K562 (cell line): ENCODE data around the gene SGIP1. TPM values are rescaled to one million over a fixed set of nuclear protein-coding genes. Genes with fewer than 3 reads are reported as not detected.

Experiments
- ARID1B ChIP-seq: fragments of 450-650 bp; IDR thresholded peaks from 2 replicates; pipeline ENCODE4 v1.6.1; 2016; ENCODE audit warnings: antibody characterized with exemption, mild to moderate bottlenecking, inconsistent platforms
- CBX3 ChIP-seq, 2 experiments: IDR thresholded peaks; 1 replicate in 1 of 2; 2 replicates in 1 of 2; pipeline ENCODE4 v1.6.1; 2012; ENCODE audit warnings: inconsistent platforms in 2 of 2, low read length in 2 of 2, borderline replicate concordance in 1 of 2, control low read depth in 1 of 2
- CTCF ChIP-seq, 3 experiments: IDR thresholded peaks in 2 of 3; conservative IDR thresholded peaks in 1 of 3; 2 replicates each; pipeline ENCODE4 v1.5.1; 2011 to 2012; ENCODE audit warnings: low read length in 3 of 3, mild to moderate bottlenecking in 3 of 3, control low read depth in 2 of 3, improper control_type of control experiment in 1 of 3, inconsistent platforms in 1 of 3, low read depth in 1 of 3, mixed read lengths in 1 of 3, moderate library complexity in 1 of 3; ENCODE audit not compliant: insufficient read depth in 2 of 3
- EGR1 ChIP-seq: fragments of 450-650 bp; conservative IDR thresholded peaks from 2 replicates; pipeline ENCODE4 v1.6.1; 2017; ENCODE audit warnings: mild to moderate bottlenecking
- KAT2B ChIP-seq: IDR thresholded peaks from one replicate; pipeline ENCODE4 v1.6.1; 2012; ENCODE audit warnings: low read depth, mild to moderate bottlenecking, control low read depth, inconsistent platforms, low read length, moderate library complexity
- OTX1 ChIP-seq: fragments of 450-650 bp; formaldehyde crosslinking; IDR thresholded peaks from 2 replicates; pipeline ENCODE4 v1.4.0; 2022; ENCODE audit warnings: mild to moderate bottlenecking
- POLR2A ChIP-seq: fragments of 450-650 bp; conservative IDR thresholded peaks from 2 replicates; pipeline ENCODE4 v1.6.1; 2016
- SUPT5H ChIP-seq: fragments of 450-650 bp; IDR thresholded peaks from 2 replicates; pipeline ENCODE4 v1.6.1; 2016
- ZKSCAN1 ChIP-seq: fragments of 150-350 bp; IDR thresholded peaks from 2 replicates; pipeline ENCODE4 v1.6.1; 2016; ENCODE audit warnings: low read depth, low read length
- ZNF217 ChIP-seq: sonication (generic); formaldehyde crosslinking; IDR thresholded peaks from 2 replicates; pipeline ENCODE4 v1.8.0; 2022; ENCODE audit warnings: mild to moderate bottlenecking, missing genetic modification reagents
- ZNF41 ChIP-seq: fragments of 250-450 bp; sonication (Bioruptor Pico); conservative IDR thresholded peaks from 2 replicates; pipeline ENCODE4 v1.4.0; 2020; ENCODE audit warnings: mild to moderate bottlenecking
- ZNF449 ChIP-seq: fragments of 250-450 bp; sonication (Bioruptor Pico); IDR thresholded peaks from 2 replicates; pipeline ENCODE4 v1.8.0; 2022; ENCODE audit warnings: moderate library complexity, mild to moderate bottlenecking, inconsistent platforms
- polyA plus RNA-seq, 8 experiments: library from polyadenylated mRNA; depleted of rRNA in 4 of 8; stranded (reverse) in 5 of 8; unstranded in 3 of 8; fragments of >200 nt; fragmentation: Nextera tagmentation in 2 of 8; fragmentation: Illumina TruSeq in 1 of 8; extraction: Ambion mirVana in 2 of 8; extraction: Trizol in 1 of 8; gene quantifications; 2 replicates each; pipeline versions ENCODE4 v1.2.1 to v1.2.3, GENCODE V29; 2011 to 2014; ENCODE audit warnings: inconsistent platforms in 1 of 8, missing spikeins in 1 of 8
- total RNA-seq, 7 experiments: library from RNA; depleted of rRNA in 6 of 7; stranded (reverse); fragments of >200 nt in 6 of 7; fragmentation: Illumina TruSeq in 2 of 7; extraction: Trizol in 2 of 7; gene quantifications; 2 replicates each; pipeline versions ENCODE4 v1.2.1 to v1.2.3, GENCODE V29; 2011 to 2021; ENCODE audit warnings: low replicate concordance in 1 of 7
- TF ChIP-seq, protein P1 (sequence below): fragments of 250-450 bp; sonication (Bioruptor Pico); IDR thresholded peaks from 2 replicates; pipeline ENCODE4 v1.5.0; 2020; ENCODE audit warnings: mild to moderate bottlenecking

The SGIP1 gene
- total and polyA plus RNA-seq, 9 of the 15 experiments (the other 6 are each of a cell fraction or from before 2014, with no cell fraction given): 0.07 to 0.35 TPM; not detected in 7

DNA sequence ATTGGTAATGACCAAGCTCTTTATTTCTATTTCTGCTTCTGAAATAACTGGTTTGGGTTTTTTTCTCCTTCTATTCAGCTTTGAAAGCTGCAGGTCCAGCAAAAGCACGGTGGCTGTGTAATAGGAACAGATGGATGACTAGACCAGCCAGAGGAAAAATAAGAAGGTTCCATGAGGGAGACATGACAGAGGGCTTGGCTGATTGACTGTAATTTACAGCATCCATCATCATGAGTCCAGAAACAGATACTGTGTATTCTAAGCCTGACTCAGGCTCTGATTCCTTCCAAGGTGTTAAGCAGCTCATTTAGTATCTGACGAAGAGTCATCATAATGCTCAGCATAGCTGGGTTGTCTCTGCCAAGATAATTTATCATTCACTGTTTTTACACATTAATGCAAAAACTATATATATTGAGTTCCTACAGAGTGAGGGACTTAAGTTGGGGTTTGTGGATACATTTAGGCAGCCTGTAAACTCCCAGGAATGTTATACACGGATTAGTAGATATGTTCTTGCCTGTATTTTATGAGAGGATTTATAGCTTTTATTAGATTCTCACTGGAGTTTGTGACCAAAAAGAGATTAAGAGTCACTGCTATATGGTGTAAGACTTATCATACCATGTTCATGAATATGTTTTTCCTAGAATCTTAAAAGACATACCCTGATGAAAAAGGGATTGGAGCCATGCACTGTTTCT, 72.6 kb downstream of the SGIP1 start (continued):
- TF ChIP-seq CTCF (IDR thresholded peaks at IDR 0.05 in 2 of 3, conservative IDR thresholded peaks at IDR 0.05 in 1 of 3; ENCODE audit: insufficient read depth in 2 of 3, low read depth in 1 of 3, low read length in 3 of 3): no peak
- TF ChIP-seq EGR1: no peak
- TF ChIP-seq POLR2A: no peak
- TF ChIP-seq, protein P1, sequence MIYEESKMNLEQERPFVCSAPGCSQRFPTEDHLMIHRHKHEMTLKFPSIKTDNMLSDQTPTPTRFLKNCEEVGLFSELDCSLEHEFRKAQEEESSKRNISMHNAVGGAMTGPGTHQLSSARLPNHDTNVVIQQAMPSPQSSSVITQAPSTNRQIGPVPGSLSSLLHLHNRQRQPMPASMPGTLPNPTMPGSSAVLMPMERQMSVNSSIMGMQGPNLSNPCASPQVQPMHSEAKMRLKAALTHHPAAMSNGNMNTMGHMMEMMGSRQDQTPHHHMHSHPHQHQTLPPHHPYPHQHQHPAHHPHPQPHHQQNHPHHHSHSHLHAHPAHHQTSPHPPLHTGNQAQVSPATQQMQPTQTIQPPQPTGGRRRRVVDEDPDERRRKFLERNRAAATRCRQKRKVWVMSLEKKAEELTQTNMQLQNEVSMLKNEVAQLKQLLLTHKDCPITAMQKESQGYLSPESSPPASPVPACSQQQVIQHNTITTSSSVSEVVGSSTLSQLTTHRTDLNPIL (CRISPR knock-in tag): no peak
- TF ChIP-seq ZKSCAN1: no peak
- TF ChIP-seq KAT2B: no peak
- TF ChIP-seq SUPT5H: no peak
- no peak for TF ChIP-seq ZNF217 (CRISPR knock-in tag)
- no peak for TF ChIP-seq ARID1B
- TF ChIP-seq OTX1: no peak
- TF ChIP-seq ZNF449 (CRISPR knock-in tag): no peak
- no peak for TF ChIP-seq ZNF41 (CRISPR knock-in tag)
- TF ChIP-seq CBX3 (IDR thresholded peaks at IDR 0.05; ENCODE audit: borderline replicate concordance in 1 of 2, low read length in 2 of 2): no peak
